Body of pancreas (tissue), 4 donors: ENCODE measurements around the gene COL6A3. TPM values are rescaled to one million over a fixed set of nuclear protein-coding genes. Genes with fewer than 3 reads are reported as not detected.
"Not testable (repeated sequence)": the region's sequence is repeated elsewhere in the genome, so short reads cannot be mapped to it uniquely, and the experiment has no call there.

Experiments
- ATAC-seq: fragments of 150-250 bp; one replicate; pipeline ENCODE4 v1.9.1; 2016
- DNase-seq, 4 donors: peaks; one replicate each; pipeline ENCODE4 v3.0.0-alpha.2; 2019
- H3K27ac ChIP-seq, 4 donors: fragments of 200-600 bp; sonication (generic); 1 replicate in 3 of 4; 2 replicates in 1 of 4; pipeline versions ENCODE4 v1.5.1 to v1.6.1; 2016 to 2019; ENCODE audit warnings: mild to moderate bottlenecking in 1 of 4, mixed read lengths in 1 of 4, moderate library complexity in 1 of 4
- H3K27me3 ChIP-seq, 2 donors: fragments of 200-600 bp; sonication (generic); one replicate each; pipeline ENCODE4 v1.6.0; 2016; ENCODE audit warnings: mild to moderate bottlenecking in 1 of 2
- H3K36me3 ChIP-seq, 2 donors: fragments of 200-600 bp; sonication (generic); replicated peaks in 1 of 2; 2 replicates each; pipeline ENCODE4 v1.5.1; 2016; ENCODE audit warnings: low read depth in 2 of 2; ENCODE audit not compliant: insufficient read depth in 1 of 2
- H3K4me1 ChIP-seq: fragments of 200-600 bp; sonication (generic); one replicate; pipeline ENCODE4 v1.6.0; 2016
- H3K4me3 ChIP-seq, 2 donors: fragments of 200-600 bp; sonication (generic); 1 replicate in 1 of 2; 2 replicates in 1 of 2; pipeline ENCODE4 v1.5.1; 2016 to 2019
- H3K9me3 ChIP-seq, 3 donors: fragments of 200-600 bp; sonication (generic); 1 replicate in 2 of 3; 2 replicates in 1 of 3; pipeline ENCODE4 v1.5.1; 2016
- POLR2A ChIP-seq, 3 donors: fragments of 450-650 bp; IDR thresholded peaks; one replicate each; pipeline ENCODE4 v1.6.1; 2016; ENCODE audit warnings: antibody characterized with exemption in 3 of 3, mild to moderate bottlenecking in 2 of 3
- WGBS, 2 donors: methylation state at CpG; one replicate each; pipeline ENCODE4 v1.1.5; 2017; 5-methylcytosine and 5-hydroxymethylcytosine counted together
- intact Hi-C: fragments of 100-400 bp; cut with DNase I; formaldehyde crosslinking; loops from one replicate; pipeline ENCODE4 v1.15.1; 2023
- total RNA-seq, 2 donors: library from RNA; depleted of rRNA; stranded (reverse); fragments of >200 nt; gene quantifications; one replicate each; pipeline ENCODE4 v1.1.0, GENCODE V29; 2016
- TF ChIP-seq, protein P1 (sequence below), 7 experiments: fragments of 450-650 bp in 4 of 7; fragments of 200-600 bp in 3 of 7; sonication (generic) in 3 of 7; IDR thresholded peaks; one replicate each; pipeline ENCODE4 v1.5.1; 2016 to 2019; ENCODE audit warnings: antibody characterized with exemption in 7 of 7

The COL6A3 gene
- total RNA-seq, 2 donors from 2014 or later = 46.4 to 121 TPM

DNA sequence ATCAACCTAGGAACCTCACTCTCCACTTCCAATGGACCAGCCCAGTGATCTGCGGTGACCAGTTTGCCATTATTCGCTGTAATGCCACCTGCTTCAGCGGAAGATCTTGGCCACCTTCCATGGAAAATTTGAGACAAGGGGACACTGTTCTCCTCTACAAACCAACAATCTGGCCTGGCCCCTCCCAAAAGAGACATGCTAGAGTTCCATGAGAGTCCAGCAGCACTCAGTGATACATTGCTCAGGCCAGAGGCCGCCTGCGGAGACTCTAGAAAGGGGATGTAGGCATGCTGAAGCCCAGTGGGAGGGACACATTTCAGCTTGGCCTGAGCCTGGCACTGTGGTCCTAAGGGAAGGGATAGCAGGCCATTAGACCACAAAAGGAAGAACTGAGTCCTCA is 58.3 kb downstream of the COL6A3 start:
- no peak overlapping the region for H3K27ac ChIP-seq
- no peak for TF ChIP-seq POLR2A (IDR thresholded peaks at IDR 0.05)
- TF ChIP-seq, protein P1, sequence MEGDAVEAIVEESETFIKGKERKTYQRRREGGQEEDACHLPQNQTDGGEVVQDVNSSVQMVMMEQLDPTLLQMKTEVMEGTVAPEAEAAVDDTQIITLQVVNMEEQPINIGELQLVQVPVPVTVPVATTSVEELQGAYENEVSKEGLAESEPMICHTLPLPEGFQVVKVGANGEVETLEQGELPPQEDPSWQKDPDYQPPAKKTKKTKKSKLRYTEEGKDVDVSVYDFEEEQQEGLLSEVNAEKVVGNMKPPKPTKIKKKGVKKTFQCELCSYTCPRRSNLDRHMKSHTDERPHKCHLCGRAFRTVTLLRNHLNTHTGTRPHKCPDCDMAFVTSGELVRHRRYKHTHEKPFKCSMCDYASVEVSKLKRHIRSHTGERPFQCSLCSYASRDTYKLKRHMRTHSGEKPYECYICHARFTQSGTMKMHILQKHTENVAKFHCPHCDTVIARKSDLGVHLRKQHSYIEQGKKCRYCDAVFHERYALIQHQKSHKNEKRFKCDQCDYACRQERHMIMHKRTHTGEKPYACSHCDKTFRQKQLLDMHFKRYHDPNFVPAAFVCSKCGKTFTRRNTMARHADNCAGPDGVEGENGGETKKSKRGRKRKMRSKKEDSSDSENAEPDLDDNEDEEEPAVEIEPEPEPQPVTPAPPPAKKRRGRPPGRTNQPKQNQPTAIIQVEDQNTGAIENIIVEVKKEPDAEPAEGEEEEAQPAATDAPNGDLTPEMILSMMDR (IDR thresholded peaks at IDR 0.05) = no peak
- intact Hi-C loops = no loop called here

DNA sequence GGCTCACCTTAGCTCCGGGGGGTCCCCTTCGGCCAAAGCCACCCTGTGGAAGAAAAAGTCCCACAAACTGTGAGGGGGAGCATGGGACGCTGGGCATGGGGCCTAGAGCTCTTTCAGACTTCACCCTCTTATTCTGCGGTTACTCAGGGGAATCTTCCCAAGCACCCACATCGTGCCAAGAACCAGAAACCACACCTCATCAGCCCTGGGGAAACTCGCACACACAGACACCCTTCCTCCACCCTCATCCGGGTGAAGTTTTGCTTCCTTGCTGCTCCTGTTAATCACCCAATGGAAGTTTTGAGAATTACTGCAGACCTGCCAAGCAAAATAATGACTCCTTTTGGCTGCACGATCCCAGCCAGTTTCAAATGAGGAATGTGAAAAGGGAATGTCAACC is 59.1 kb downstream of the COL6A3 start:
- H3K27ac ChIP-seq = no peak overlapping the region
- no peak for TF ChIP-seq POLR2A (IDR thresholded peaks at IDR 0.05)
- TF ChIP-seq, protein P1 (IDR thresholded peaks at IDR 0.05) = no peak
- ATAC-seq = no peak
- H3K9me3 ChIP-seq = no peaks in the 10 kb centered on the region
- H3K4me3 ChIP-seq = no peak overlapping the region
- no peaks in the 10 kb centered on the region for H3K36me3 ChIP-seq
- DNase-seq = no peak
- no peaks in the 10 kb centered on the region for H3K27me3 ChIP-seq
- intact Hi-C loops = no loop called here
- 63 to 70% methylated on average over 8 of the region's 8 CpGs for WGBS, 2 donors
- H3K4me1 ChIP-seq = no peaks in the 10 kb centered on the region

More for the DNA sequence above, 58.3 kb downstream of the COL6A3 start:
- Histone ChIP-seq H3K27me3 (no peaks in the 10 kb centered on the region), H3K4me3 (no peak overlapping the region), H3K4me1 (no peaks in the 10 kb centered on the region), H3K9me3 (no peaks in the 10 kb centered on the region), H3K36me3 (no peaks in the 10 kb centered on the region)
- no peak for DNase-seq
- no peak for ATAC-seq
- WGBS, 2 donors = 97 to 100% methylated on average over 5 of the region's 5 CpGs

DNA sequence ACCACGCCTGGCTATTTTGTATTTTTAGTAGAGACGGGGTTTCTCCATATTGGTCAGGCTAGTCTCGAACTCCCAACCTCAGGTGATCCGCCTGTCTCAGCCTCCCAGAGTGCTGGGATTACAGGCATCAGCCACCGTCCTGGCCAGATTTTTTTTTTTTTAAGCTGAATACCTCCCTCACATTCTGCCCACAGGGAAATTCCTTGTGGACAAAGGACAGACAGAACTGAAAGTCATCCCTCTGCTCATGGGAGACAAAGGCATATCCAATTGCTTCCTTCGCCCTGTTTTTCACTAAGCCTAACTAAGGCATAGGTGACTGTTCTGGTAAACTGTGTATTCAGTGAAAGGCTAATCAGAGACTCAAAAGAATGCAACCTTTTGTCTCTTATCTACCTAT is 59.8 kb downstream of the COL6A3 start:
- ATAC-seq, H3K9me3 ChIP-seq, H3K4me3 ChIP-seq, H3K27ac ChIP-seq, DNase-seq, H3K36me3 ChIP-seq, H3K4me1 ChIP-seq, intact Hi-C loops, H3K27me3 ChIP-seq: not testable (repeated sequence)
- WGBS, 2 donors = 66 to 68% methylated on average over 6 of the region's 6 CpGs

DNA sequence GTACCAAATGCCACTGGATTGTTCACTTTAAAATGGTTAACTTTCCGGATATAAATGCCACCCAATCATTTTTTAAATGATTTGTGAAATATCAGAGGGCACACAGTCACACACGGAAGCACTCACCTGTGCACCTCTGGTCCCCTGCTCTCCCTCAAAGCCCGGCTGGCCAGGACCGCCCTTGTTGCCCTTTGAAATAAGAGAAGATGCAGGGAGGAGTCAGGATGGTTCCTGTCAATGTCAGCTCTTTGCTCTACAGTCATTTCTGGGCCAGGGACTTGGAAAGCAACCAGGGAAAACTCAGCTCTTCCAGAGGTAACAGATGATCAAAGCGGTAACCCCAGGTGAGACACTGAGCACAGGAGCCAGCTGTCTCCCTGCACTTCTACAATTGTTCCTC is 60.7 kb downstream of the COL6A3 start:
- Histone ChIP-seq H3K4me3 (no peak overlapping the region), H3K27ac (no peak overlapping the region), H3K36me3 (no peaks in the 10 kb centered on the region), H3K9me3 (no peaks in the 10 kb centered on the region), H3K27me3 (no peaks in the 10 kb centered on the region), H3K4me1 (no peaks in the 10 kb centered on the region)
- TF ChIP-seq POLR2A (IDR thresholded peaks at IDR 0.05) = no peak
- TF ChIP-seq, protein P1 (IDR thresholded peaks at IDR 0.05) = no peak
- intact Hi-C loops = no loop called here
- DNase-seq (no peak), ATAC-seq (no peak)
- 23 to 36% methylated on average over 5 of the region's 5 CpGs for WGBS, 2 donors

DNA sequence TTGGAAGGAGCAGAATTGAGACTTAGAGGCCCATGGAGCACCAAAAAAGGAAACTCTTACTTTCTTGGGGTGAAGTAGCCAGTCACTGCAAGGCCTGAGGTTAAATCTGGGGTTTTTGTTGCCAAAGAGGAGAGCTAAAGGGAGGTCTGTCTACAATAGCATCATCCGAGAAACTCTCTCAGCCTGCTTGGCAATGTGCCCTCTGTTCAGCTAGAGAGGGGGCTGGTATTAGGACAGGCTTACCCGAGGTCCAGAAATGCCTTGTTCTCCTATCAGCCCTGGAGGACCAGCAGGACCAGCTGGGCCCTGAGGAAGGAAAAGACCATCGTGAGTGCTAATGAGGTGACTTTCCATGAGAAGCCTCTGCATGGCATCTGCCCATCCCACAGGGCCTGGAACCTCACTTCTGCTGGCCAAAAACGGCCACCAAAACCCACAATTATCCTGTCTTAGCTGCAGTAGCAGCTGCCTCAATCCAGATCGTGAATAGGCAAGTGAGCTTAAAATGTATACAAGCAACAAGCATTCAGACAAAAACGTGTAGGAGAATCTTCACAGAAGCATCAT is 61.6 kb downstream of the COL6A3 start:
- Histone ChIP-seq H3K36me3 (no peaks in the 10 kb centered on the region), H3K4me3 (no peak overlapping the region), H3K27ac (no peak overlapping the region), H3K4me1 (no peaks in the 10 kb centered on the region), H3K9me3 (no peaks in the 10 kb centered on the region), H3K27me3 (no peaks in the 10 kb centered on the region)
- no peak for ATAC-seq
- WGBS, 2 donors = 41 to 53% methylated on average over 6 of the region's 6 CpGs
- no peak for DNase-seq
- intact Hi-C loops = no loop called here
- TF ChIP-seq, protein P1 (IDR thresholded peaks at IDR 0.05) = no peak
- TF ChIP-seq POLR2A (IDR thresholded peaks at IDR 0.05) = no peak
